ENCODE measurements around the gene GHR.

GHR gene

GRCh38 chr5:42516282-42517042, 93.2 kb downstream of the GHR start:
- no peak for DNase-seq (ENCODE audit: low spot score)
- no peak for TF ChIP-seq CTCF (IDR thresholded peaks at IDR 0.05; ENCODE audit: extremely low read depth, insufficient read depth, missing control alignments)
- in situ Hi-C loops (cut with MboI; ENCODE audit: low pct_unique_long_range_greater_than_20kb, low sequenced_read_pairs, unreplicated experiment) = no loop called here

- TF ChIP-seq CTCF (IDR thresholded peaks at IDR 0.05; ENCODE audit: extremely low read depth, insufficient read depth, missing control alignments) = no peak
- no peak for DNase-seq (ENCODE audit: low spot score)
- in situ Hi-C loops (cut with MboI; ENCODE audit: low pct_unique_long_range_greater_than_20kb, low sequenced_read_pairs, unreplicated experiment) = no loop called here
Measured at GRCh38 chr5:42517164-42517563, 93.9 kb downstream of the GHR start.

GRCh38 chr5:42518595-42519221, 95.5 kb downstream of the GHR start:
- TF ChIP-seq CTCF (IDR thresholded peaks at IDR 0.05; ENCODE audit: extremely low read depth, insufficient read depth, missing control alignments) = no peak
- in situ Hi-C loops (cut with MboI; ENCODE audit: low pct_unique_long_range_greater_than_20kb, low sequenced_read_pairs, unreplicated experiment) = no loop called here
- DNase-seq (ENCODE audit: low spot score) = no peak

- in situ Hi-C loops (cut with MboI; ENCODE audit: low pct_unique_long_range_greater_than_20kb, low sequenced_read_pairs, unreplicated experiment) = no loop called here
- TF ChIP-seq CTCF (IDR thresholded peaks at IDR 0.05; ENCODE audit: extremely low read depth, insufficient read depth, missing control alignments) = no peak
- no peak for DNase-seq (ENCODE audit: low spot score)
Measured at GRCh38 chr5:42520203-42520602, 97.0 kb downstream of the GHR start.

- no peak for TF ChIP-seq CTCF (IDR thresholded peaks at IDR 0.05; ENCODE audit: extremely low read depth, insufficient read depth, missing control alignments)
- DNase-seq (ENCODE audit: low spot score) = no peak
- in situ Hi-C loops (cut with MboI; ENCODE audit: low pct_unique_long_range_greater_than_20kb, low sequenced_read_pairs, unreplicated experiment) = no loop called here
Measured at GRCh38 chr5:42520957-42521356, 97.7 kb downstream of the GHR start.

- in situ Hi-C loops (cut with MboI; ENCODE audit: low pct_unique_long_range_greater_than_20kb, low sequenced_read_pairs, unreplicated experiment) = no loop called here
- DNase-seq (ENCODE audit: low spot score) = no peak
- no peak for TF ChIP-seq CTCF (IDR thresholded peaks at IDR 0.05; ENCODE audit: extremely low read depth, insufficient read depth, missing control alignments)
Measured at GRCh38 chr5:42521406-42521805, 98.2 kb downstream of the GHR start.

Data from GM13977 (cell line).